Astrocyte (in vitro differentiated cells and primary cell): ENCODE results near the gene RUFY3. TPM values are rescaled to one million over a fixed set of nuclear protein-coding genes. Genes with fewer than 3 reads are reported as not detected.

ENCODE experiments used
- DNase-seq: peaks from one replicate; pipeline ENCODE4 v3.0.0-alpha.2; 2010; ENCODE audit warnings: low read depth
- FAIRE-seq: peaks from 2 replicates; lab custom pipeline; 2011; peaks lifted over from hg19 to GRCh38; lab: Jason Lieb, UNC
- H2AFZ ChIP-seq: 2 replicates; pipeline ENCODE4 v1.6.0; 2012; ENCODE audit warnings: low read depth, low read length, inconsistent platforms
- H3K27ac ChIP-seq: 2 replicates; pipeline ENCODE4 v1.5.1; 2011; ENCODE audit warnings: low read depth, low read length, inconsistent platforms
- H3K27me3 ChIP-seq: 2 replicates; pipeline ENCODE4 v1.6.0; 2011; ENCODE audit warnings: low read length, inconsistent platforms; ENCODE audit not compliant: insufficient read depth
- H3K36me3 ChIP-seq: 2 replicates; pipeline ENCODE4 v1.5.1; 2011; ENCODE audit warnings: low read length, inconsistent platforms; ENCODE audit not compliant: insufficient read depth
- H3K4me1 ChIP-seq: 2 replicates; pipeline ENCODE4 v1.5.1; 2011; ENCODE audit warnings: low read length, inconsistent platforms; ENCODE audit not compliant: insufficient read depth
- H3K4me2 ChIP-seq: 2 replicates; pipeline ENCODE4 v1.6.0; 2012; ENCODE audit warnings: low read length, inconsistent platforms
- H3K4me3 ChIP-seq: 2 replicates; pipeline ENCODE4 v1.5.1; 2011; ENCODE audit warnings: low read depth, mild to moderate bottlenecking, low read length, inconsistent platforms; ENCODE audit not compliant: insufficient read depth
- H3K79me2 ChIP-seq: 2 replicates; pipeline ENCODE4 v1.6.0; 2012; ENCODE audit warnings: mild to moderate bottlenecking, low read length, inconsistent platforms; ENCODE audit not compliant: insufficient read depth
- H3K9ac ChIP-seq: 2 replicates; pipeline ENCODE4 v1.6.0; 2012; ENCODE audit warnings: mild to moderate bottlenecking, low read length, inconsistent platforms
- H3K9me3 ChIP-seq: 2 replicates; pipeline ENCODE4 v1.5.1; 2012; ENCODE audit warnings: low read depth, mild to moderate bottlenecking, low read length, inconsistent platforms; ENCODE audit not compliant: insufficient read depth
- H4K20me1 ChIP-seq: 2 replicates; pipeline ENCODE4 v1.6.0; 2012; ENCODE audit warnings: low read length, inconsistent platforms; ENCODE audit not compliant: insufficient read depth
- H3K27ac Mint-ChIP-seq: one replicate; pipeline ENCODE4 v1.8.0; 2021; ENCODE audit warnings: mild to moderate bottlenecking, mixed read lengths; ENCODE audit not compliant: unreplicated experiment
- H3K27me3 Mint-ChIP-seq: one replicate; pipeline ENCODE4 v1.8.0; 2021; ENCODE audit warnings: low read depth, mixed read lengths; ENCODE audit not compliant: unreplicated experiment
- H3K36me3 Mint-ChIP-seq: one replicate; pipeline ENCODE4 v1.8.0; 2021; ENCODE audit warnings: low read depth, mixed read lengths; ENCODE audit not compliant: unreplicated experiment
- H3K4me1 Mint-ChIP-seq: one replicate; pipeline ENCODE4 v1.8.0; 2021; ENCODE audit warnings: low read depth, mixed read lengths; ENCODE audit not compliant: unreplicated experiment
- H3K4me3 Mint-ChIP-seq: one replicate; pipeline ENCODE4 v1.8.0; 2021; ENCODE audit warnings: mild to moderate bottlenecking, moderate library complexity, mixed read lengths; ENCODE audit not compliant: unreplicated experiment
- H3K9me3 Mint-ChIP-seq: one replicate; pipeline ENCODE4 v1.8.0; 2021; ENCODE audit warnings: mild to moderate bottlenecking, mixed read lengths; ENCODE audit not compliant: unreplicated experiment
- CTCF ChIP-seq: IDR thresholded peaks from 2 replicates; pipeline ENCODE4 v1.5.1; 2011; ENCODE audit warnings: low read depth, mild to moderate bottlenecking, inconsistent platforms, low read length, moderate library complexity; ENCODE audit not compliant: insufficient read depth
- EZH2 ChIP-seq: IDR thresholded peaks from 2 replicates; pipeline ENCODE4 v1.6.1; 2012; ENCODE audit warnings: mild to moderate bottlenecking, low read length, inconsistent platforms; ENCODE audit not compliant: insufficient read depth
- total RNA-seq: library from RNA; stranded (reverse); gene quantifications from 2 replicates; pipeline ENCODE4 v1.2.1, GENCODE V29; 2021

Gene RUFY3
- total RNA-seq, 1 donor from 2014 or later, result 57.5 TPM

- Histone ChIP-seq H3K79me2 (peaks cover 71% of the 10 kb centered on the region), H3K27ac (no peak overlapping the region), H3K9ac (no peak overlapping the region), H2AFZ (no peak overlapping the region), H3K4me1 (no peaks in the 10 kb centered on the region), H3K4me3 (no peak overlapping the region), H3K27me3 (no peaks in the 10 kb centered on the region), H4K20me1 (peaks cover 66% of the 10 kb centered on the region), H3K4me2 (no peak overlapping the region), H3K36me3 (peaks cover 36% of the 10 kb centered on the region), H3K9me3 (no peaks in the 10 kb centered on the region)
- no peak for DNase-seq
- Mint-ChIP-seq H3K9me3 (no peaks in the 10 kb centered on the region), H3K4me1 (peaks cover 9% of the 10 kb centered on the region), H3K27ac (no peak overlapping the region), H3K27me3 (no peaks in the 10 kb centered on the region), H3K36me3 (peaks cover 6% of the 10 kb centered on the region), H3K4me3 (no peak overlapping the region)
- TF ChIP-seq CTCF (no peak), EZH2 (no peak)
- no peak for FAIRE-seq
Measured at GRCh38 chr4:70836081-70836480, 114.3 kb downstream of the RUFY3 start.

DNA sequence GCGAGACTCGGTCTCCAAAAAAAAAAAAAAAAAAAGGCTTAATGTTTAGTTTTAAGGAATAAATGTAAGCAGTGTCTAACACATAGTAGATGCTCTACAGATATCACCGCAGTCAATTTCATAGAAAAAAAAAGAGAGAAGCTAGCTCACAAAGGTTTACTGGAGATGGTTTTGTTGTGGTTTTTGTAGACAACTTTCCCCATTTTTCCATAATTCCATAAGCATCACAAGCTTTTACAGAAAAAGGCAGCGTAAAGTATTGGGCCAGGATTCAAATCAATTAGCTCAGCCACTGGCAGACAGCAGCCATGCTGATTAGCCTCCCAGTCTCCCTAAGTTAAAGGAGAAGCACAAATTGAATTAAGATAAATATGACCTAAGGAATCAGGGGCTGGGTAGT lies 116.4 kb downstream of the RUFY3 start:
- no peak for FAIRE-seq
- peak; percentile 35 for DNase-seq
- Histone ChIP-seq H3K4me2 (peak overlapping the region; percentile 93), H3K27ac (peak overlapping the region; percentile 89), H3K4me1 (no peaks in the 10 kb centered on the region), H2AFZ (peak overlapping the region; percentile 79), H3K4me3 (peak overlapping the region; percentile 97), H3K27me3 (no peaks in the 10 kb centered on the region), H3K9ac (peak overlapping the region; percentile 98), H4K20me1 (peaks cover 53% of the 10 kb centered on the region), H3K79me2 (peaks cover 62% of the 10 kb centered on the region), H3K36me3 (peaks cover 20% of the 10 kb centered on the region), H3K9me3 (no peaks in the 10 kb centered on the region)
- Mint-ChIP-seq H3K4me3 (peak overlapping the region; percentile 96), H3K36me3 (peaks cover 2% of the 10 kb centered on the region), H3K4me1 (peaks cover 9% of the 10 kb centered on the region), H3K27ac (peak overlapping the region; percentile 93), H3K9me3 (no peaks in the 10 kb centered on the region), H3K27me3 (no peaks in the 10 kb centered on the region)
- no peak for TF ChIP-seq EZH2
- no peak for TF ChIP-seq CTCF
